Epithelial cell of proximal tubule (primary cell): ENCODE results near the gene CHAD. TPM values are rescaled to one million over a fixed set of nuclear protein-coding genes. Genes with fewer than 3 reads are reported as not detected.

Experiments
- DNase-seq: peaks from one replicate; pipeline ENCODE4 v3.0.0-alpha.2; 2011; ENCODE audit warnings: low read depth
- H3K4me3 ChIP-seq: 2 replicates; pipeline ENCODE4 v1.5.1; 2011; ENCODE audit warnings: low read depth, mild to moderate bottlenecking, low read length
- CTCF ChIP-seq: conservative IDR thresholded peaks from 2 replicates; pipeline ENCODE4 v1.5.1; 2012; ENCODE audit warnings: low read depth, mild to moderate bottlenecking, low read length
- total RNA-seq: library from RNA; depleted of rRNA; stranded (reverse); fragments of >200 nt; gene quantifications from 2 replicates; pipeline ENCODE4 v1.2.3, GENCODE V29; 2015

The CHAD gene
- total RNA-seq, 1 donor from 2014 or later, result not detected

- DNase-seq, result no peak
- H3K4me3 ChIP-seq, result no peak overlapping the region
- TF ChIP-seq CTCF, result no peak
These were observed 28.4 kb downstream of the CHAD start for GRCh38 chr17:50440172-50440837.

- no peak for TF ChIP-seq CTCF
- DNase-seq, result no peak
- H3K4me3 ChIP-seq, result no peak overlapping the region
These were observed 29.7 kb downstream of the CHAD start for GRCh38 chr17:50439008-50439407.

GRCh38 chr17:50437409-50437808 is 31.3 kb downstream of the CHAD start:
- TF ChIP-seq CTCF, result no peak
- DNase-seq, result no peak
- no peak overlapping the region for H3K4me3 ChIP-seq

- DNase-seq, result no peak
- no peak for TF ChIP-seq CTCF
- H3K4me3 ChIP-seq, result no peak overlapping the region
These were observed 36.4 kb downstream of the CHAD start for GRCh38 chr17:50432125-50432762.

- TF ChIP-seq CTCF, result no peak
- no peak for DNase-seq
- H3K4me3 ChIP-seq, result no peak overlapping the region
These were observed 37.7 kb downstream of the CHAD start for GRCh38 chr17:50430821-50431618.

GRCh38 chr17:50429793-50430192 is 38.9 kb downstream of the CHAD start:
- TF ChIP-seq CTCF, result no peak
- no peak overlapping the region for H3K4me3 ChIP-seq
- DNase-seq, result no peak
